ENCODE data around the gene TRIP10. TPM values are rescaled to one million over a fixed set of nuclear protein-coding genes. Genes with fewer than 3 reads are reported as not detected.
A peak's percentile ranks its signal among the peaks of the same experiment; 100 is the strongest.

TRIP10 gene
- total and polyA plus RNA-seq, 2 experiments from 2014 or later: 54.1 to 67.8 TPM

DNA sequence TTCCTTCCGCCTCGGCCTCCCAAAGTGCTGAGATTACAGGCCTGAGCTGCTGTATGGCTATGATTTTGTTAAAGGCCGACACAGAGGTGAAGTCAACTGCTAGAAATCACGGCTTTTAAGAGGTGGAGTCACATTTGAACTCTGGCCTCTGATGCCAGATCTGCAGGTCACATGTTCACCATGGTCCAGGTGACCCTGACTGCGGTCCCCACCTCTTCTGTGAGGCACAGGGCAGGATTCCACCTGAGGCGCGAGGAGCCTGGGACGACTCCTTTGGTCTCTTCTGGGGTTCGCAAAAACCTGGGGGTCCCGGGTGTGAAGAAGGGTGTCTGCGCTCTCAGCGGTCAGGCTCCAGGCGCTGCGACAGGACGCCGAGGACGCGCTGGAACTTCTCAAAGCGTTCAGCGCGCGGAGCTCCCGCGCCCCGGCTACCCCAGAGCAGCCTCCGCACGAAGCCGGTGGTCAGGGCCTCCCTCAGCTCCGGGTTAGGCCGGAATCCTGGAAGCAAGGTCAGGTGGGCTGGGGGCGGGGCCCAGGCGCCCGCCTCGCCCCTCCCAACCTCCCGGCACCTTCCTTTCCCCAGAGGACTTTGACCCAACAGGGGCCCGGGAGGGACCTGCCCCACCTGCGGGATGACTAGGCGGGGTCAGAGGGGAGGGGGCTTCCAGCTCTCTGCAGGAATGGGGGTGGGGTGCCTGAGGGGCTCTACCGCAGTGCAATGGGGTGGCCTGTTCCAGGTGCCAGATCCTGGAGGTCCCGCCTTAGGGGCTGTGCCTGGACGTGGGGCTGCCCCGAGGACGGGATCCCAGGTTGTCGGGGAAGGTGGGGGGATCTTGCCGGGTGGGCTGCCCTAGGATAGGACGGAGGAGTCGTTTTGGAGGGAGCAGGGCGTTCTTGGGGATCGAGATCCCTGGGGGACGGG lies 13.0 kb downstream of the TRIP10 start:
- peak in 1 of 2 donors; percentile 48 for DNase-seq (ENCODE audit: low read depth in 1 of 2, low spot score in 1 of 2)
- TF ChIP-seq, protein P1, sequence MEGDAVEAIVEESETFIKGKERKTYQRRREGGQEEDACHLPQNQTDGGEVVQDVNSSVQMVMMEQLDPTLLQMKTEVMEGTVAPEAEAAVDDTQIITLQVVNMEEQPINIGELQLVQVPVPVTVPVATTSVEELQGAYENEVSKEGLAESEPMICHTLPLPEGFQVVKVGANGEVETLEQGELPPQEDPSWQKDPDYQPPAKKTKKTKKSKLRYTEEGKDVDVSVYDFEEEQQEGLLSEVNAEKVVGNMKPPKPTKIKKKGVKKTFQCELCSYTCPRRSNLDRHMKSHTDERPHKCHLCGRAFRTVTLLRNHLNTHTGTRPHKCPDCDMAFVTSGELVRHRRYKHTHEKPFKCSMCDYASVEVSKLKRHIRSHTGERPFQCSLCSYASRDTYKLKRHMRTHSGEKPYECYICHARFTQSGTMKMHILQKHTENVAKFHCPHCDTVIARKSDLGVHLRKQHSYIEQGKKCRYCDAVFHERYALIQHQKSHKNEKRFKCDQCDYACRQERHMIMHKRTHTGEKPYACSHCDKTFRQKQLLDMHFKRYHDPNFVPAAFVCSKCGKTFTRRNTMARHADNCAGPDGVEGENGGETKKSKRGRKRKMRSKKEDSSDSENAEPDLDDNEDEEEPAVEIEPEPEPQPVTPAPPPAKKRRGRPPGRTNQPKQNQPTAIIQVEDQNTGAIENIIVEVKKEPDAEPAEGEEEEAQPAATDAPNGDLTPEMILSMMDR (IDR thresholded peaks at IDR 0.05; ENCODE audit: low read depth, low read length): no peak
- no peaks in the 10 kb centered on the region for H3K27me3 ChIP-seq
- H3K27ac ChIP-seq: no peak overlapping the region
- peaks cover 3% of the 10 kb centered on the region for H3K4me1 ChIP-seq (ENCODE audit: low read depth)
- H3K9me3 ChIP-seq (ENCODE audit: low read depth): no peaks in the 10 kb centered on the region
- peak overlapping the region; percentile 21 for H3K4me3 ChIP-seq
- H3K36me3 ChIP-seq: peaks cover 28% of the 10 kb centered on the region

DNA sequence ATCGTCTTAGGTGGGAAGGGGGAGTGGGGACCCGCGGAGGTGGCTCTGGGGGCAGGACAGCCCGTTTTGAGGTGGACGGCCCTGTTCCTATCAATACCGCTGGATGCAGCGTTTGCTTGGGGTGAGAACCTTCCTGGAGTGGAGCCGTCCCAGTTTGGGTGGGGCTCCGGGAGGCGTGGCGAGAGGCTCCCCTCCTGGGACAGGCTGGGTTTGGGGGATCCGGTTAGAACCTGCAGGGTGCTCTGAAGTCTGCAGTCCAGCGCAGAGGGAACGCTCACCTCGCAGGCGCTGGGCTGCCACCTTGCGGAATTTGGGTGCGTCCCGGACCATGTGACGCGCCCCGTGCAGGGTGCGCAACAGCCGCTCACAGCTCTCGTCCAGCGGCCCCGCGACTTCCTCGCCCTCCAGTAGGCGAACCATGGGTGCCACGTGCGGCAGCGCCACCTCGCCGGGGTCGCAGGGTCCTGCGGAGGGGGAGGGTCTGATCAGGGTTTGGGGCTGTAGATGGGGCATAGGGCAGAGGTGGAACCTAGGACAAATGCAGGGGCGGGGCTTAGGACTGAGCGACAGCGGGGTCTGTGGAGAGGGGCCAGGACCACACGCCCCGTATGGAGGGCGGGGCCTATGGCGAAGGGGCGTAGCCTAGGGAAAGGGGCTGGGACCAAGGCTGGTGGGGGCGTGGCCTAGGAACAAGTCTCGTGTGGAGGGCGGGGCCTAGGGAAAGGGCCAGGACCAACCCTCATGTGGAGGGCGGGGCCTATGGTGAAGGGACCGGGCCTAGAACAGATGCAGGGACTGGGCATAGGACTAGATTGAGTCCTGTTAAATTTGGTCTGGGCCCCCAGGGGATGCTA lies 13.9 kb downstream of the TRIP10 start:
- H3K4me3 ChIP-seq: peak overlapping the region; percentile 21
- no peaks in the 10 kb centered on the region for H3K9me3 ChIP-seq (ENCODE audit: low read depth)
- no peak overlapping the region for H3K27ac ChIP-seq
- DNase-seq (ENCODE audit: low read depth in 1 of 2, low spot score in 1 of 2): peak; percentile 74 to 89
- peaks cover 24% of the 10 kb centered on the region for H3K36me3 ChIP-seq
- TF ChIP-seq, protein P1 (IDR thresholded peaks at IDR 0.05; ENCODE audit: low read depth, low read length): peak; percentile 38
- peaks cover 3% of the 10 kb centered on the region for H3K4me1 ChIP-seq (ENCODE audit: low read depth)
- H3K27me3 ChIP-seq: no peaks in the 10 kb centered on the region

DNA sequence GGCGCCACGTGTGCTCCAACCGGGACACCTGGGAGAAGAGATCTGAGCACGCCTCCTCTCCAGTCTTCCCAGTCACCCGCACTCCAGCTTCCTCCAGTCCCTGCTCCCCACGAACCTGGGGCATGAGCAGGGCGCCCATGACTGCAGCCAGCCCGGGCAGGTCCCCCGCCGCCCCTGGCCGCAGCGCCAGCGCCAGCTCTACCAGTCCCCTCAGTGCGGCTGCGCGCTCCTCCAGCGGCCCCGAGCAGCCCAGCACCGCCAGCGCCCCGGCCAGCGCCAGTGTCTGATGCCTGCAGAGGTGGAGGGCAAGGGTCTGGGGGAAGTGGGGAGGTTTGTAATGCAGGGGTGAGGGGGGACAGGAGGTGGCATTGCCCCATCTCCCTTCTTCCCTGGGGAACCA lies 14.7 kb downstream of the TRIP10 start:
- H3K27ac ChIP-seq: no peak overlapping the region
- peaks cover 16% of the 10 kb centered on the region for H3K36me3 ChIP-seq
- H3K27me3 ChIP-seq: no peaks in the 10 kb centered on the region
- no peak overlapping the region for H3K4me3 ChIP-seq
- H3K4me1 ChIP-seq (ENCODE audit: low read depth): peaks cover 3% of the 10 kb centered on the region
- no peak for DNase-seq (ENCODE audit: low read depth in 1 of 2, low spot score in 1 of 2)
- no peaks in the 10 kb centered on the region for H3K9me3 ChIP-seq (ENCODE audit: low read depth)
- TF ChIP-seq, protein P1 (IDR thresholded peaks at IDR 0.05; ENCODE audit: low read depth, low read length): no peak

DNA sequence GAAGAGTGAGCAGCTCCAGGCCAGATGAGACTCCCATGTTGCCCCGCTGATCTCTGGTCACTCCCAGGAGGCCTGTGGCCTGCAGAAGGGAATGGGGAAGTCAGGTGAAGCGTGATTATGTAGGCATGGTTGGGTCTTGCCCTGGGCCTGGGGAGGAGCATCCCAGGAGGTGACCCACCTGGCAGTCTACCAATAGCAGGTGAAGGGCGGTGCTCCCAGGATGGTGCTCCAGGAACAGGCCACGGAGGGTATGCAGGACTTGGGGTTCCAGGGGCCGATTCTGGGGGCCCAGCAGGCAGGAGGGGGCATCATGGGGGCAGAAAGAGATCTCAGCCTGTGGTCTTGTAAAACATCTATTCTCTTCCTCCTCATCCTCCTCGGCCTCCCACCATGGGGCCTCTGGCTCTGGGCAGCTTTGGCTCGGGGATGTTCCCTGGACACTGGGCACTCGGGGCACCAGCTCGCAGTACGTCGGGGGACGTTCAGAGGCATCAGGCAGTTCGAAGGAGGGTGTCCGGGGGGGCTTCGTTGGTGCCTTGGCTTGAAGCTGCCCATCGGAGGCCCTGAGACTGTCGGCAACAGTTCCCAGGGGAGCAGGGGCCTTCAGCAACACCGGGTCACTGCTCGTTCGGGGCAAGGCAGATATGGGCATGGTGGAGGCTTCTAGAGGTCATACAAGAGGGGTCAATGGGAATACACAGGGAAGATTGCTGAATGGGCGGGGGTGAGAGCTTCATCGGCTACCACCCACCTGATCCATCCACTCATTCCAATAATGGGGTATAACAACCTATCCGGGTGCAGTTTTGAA lies 15.4 kb downstream of the TRIP10 start:
- DNase-seq (ENCODE audit: low read depth in 1 of 2, low spot score in 1 of 2): no peak
- Histone ChIP-seq H3K36me3 (peaks cover 9% of the 10 kb centered on the region), H3K9me3 (ENCODE audit: low read depth) (no peaks in the 10 kb centered on the region), H3K4me3 (no peak overlapping the region), H3K27me3 (no peaks in the 10 kb centered on the region), H3K27ac (no peak overlapping the region), H3K4me1 (ENCODE audit: low read depth) (peaks cover 3% of the 10 kb centered on the region)
- TF ChIP-seq, protein P1 (IDR thresholded peaks at IDR 0.05; ENCODE audit: low read depth, low read length): no peak

DNA sequence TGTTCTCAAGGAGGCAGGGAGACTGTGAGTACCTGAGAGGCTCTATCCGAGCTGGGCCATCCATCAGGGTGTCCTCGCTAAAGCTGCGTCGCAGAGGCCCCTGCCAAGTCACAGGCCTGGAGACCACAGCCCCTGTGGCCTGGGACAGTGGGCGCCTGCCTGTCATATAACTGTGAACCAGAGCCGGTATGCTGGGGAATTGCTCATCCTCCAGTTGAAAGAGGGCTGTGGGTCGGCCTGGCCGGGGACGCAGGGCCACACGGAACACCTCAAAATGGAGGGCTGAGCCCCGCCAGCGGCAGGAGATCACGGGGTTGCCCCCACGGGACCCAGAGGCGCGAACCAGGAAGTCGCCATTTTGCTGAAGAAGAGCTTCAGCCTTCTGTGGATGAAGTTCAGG lies 21.1 kb downstream of the TRIP10 start:
- DNase-seq (ENCODE audit: low read depth in 1 of 2, low spot score in 1 of 2): no peak
- Histone ChIP-seq H3K4me1 (ENCODE audit: low read depth) (no peaks in the 10 kb centered on the region), H3K4me3 (no peak overlapping the region), H3K27ac (no peak overlapping the region), H3K36me3 (no peaks in the 10 kb centered on the region), H3K9me3 (ENCODE audit: low read depth) (no peaks in the 10 kb centered on the region), H3K27me3 (no peaks in the 10 kb centered on the region)
- TF ChIP-seq, protein P1 (IDR thresholded peaks at IDR 0.05; ENCODE audit: low read depth, low read length): no peak

Measured in cardiac muscle cell (in vitro differentiated cells and primary cell).